HG03469 (cell line): ENCODE measurements around the gene AREL1.
A peak's percentile ranks its signal among the peaks of the same experiment; 100 is the strongest.
"Not testable (repeated sequence)": the region's sequence is repeated elsewhere in the genome, so short reads cannot be mapped to it uniquely, and the experiment has no call there.

ENCODE experiments used
- ATAC-seq: cut with Tn5 transposase; IDR thresholded peaks from one replicate; pipeline ENCODE4 v1.9.1; 2021; ENCODE audit warnings: mild to moderate bottlenecking, moderate library complexity, moderate number of reproducible peaks; ENCODE audit not compliant: unreplicated experiment

Gene AREL1

GRCh38 chr14:74712499-74713394 is at the start of gene AREL1, which contains the start of gene FCF1:
Gene AREL1, minus strand, starts transcription at chr14:74713080. Its CDS starts 27,465 bp downstream, at chr14:74685615.
Gene FCF1, plus strand, starts transcription at chr14:74713144. Its CDS starts 54 bp downstream, at chr14:74713198.
- ATAC-seq = peak; percentile 66

GRCh38 chr14:74758505-74758904 is 45.6 kb upstream of the AREL1 start:
- ATAC-seq = not testable (repeated sequence)

GRCh38 chr14:74756326-74756725 is 43.4 kb upstream of the AREL1 start:
- no peak for ATAC-seq

- ATAC-seq = no peak
These were observed 42.0 kb upstream of the AREL1 start for GRCh38 chr14:74754899-74755298.

GRCh38 chr14:74754157-74754556 is 41.3 kb upstream of the AREL1 start:
- ATAC-seq = no peak

- no peak for ATAC-seq
These were observed 34.4 kb upstream of the AREL1 start for GRCh38 chr14:74747237-74747636.

- no peak for ATAC-seq
These were observed 26.6 kb upstream of the AREL1 start for GRCh38 chr14:74739293-74740030.

- ATAC-seq = no peak
These were observed 25.0 kb upstream of the AREL1 start for GRCh38 chr14:74737753-74738325.

GRCh38 chr14:74735125-74735524 is 22.2 kb upstream of the AREL1 start:
- ATAC-seq = no peak

- no peak for ATAC-seq
These were observed 20.3 kb upstream of the AREL1 start for GRCh38 chr14:74733221-74733620.

- no peak for ATAC-seq
These were observed 19.5 kb upstream of the AREL1 start for GRCh38 chr14:74732387-74732786.

GRCh38 chr14:74723134-74723533 is 10.3 kb upstream of the AREL1 start:
- ATAC-seq = no peak

GRCh38 chr14:74720526-74720925 is 7.6 kb upstream of the AREL1 start:
- no peak for ATAC-seq

GRCh38 chr14:74713395-74713735 is 485 bp upstream of the AREL1 start:
- ATAC-seq = no peak

GRCh38 chr14:74711651-74712050 is 1.2 kb downstream of the AREL1 start:
- ATAC-seq = no peak

- ATAC-seq = no peak
These were observed 2.4 kb downstream of the AREL1 start for GRCh38 chr14:74710480-74710879.

GRCh38 chr14:74705613-74706500 is 7.0 kb downstream of the AREL1 start:
- ATAC-seq = no peak

GRCh38 chr14:74704656-74705055 is 8.2 kb downstream of the AREL1 start:
- no peak for ATAC-seq

- ATAC-seq = no peak
These were observed 9.8 kb downstream of the AREL1 start for GRCh38 chr14:74703043-74703442.

- ATAC-seq = no peak
These were observed 10.6 kb downstream of the AREL1 start for GRCh38 chr14:74702293-74702692.

GRCh38 chr14:74698465-74698864 is 14.4 kb downstream of the AREL1 start:
- no peak for ATAC-seq
